HCT116 (cell line): Measurements from ENCODE around the gene IL1R2. TPM values are rescaled to one million over a fixed set of nuclear protein-coding genes. Genes with fewer than 3 reads are reported as not detected.

Source experiments
- ATAC-seq: fragments of 200-7000 bp; cut with Tn5 transposase; 2 replicates; pipeline ENCODE4 v1.9.1; 2020; ENCODE audit warnings: mild to moderate bottlenecking, moderate library complexity
- BruUV-seq: library from RNA; stranded (reverse); fragments of 400-500 nt; replicated peaks from 2 replicates; lab custom pipeline; 2021; lab: Mats Ljungman, UMichigan
- CTCF ChIA-PET: fragments of 300-600 bp; sonication (Branson Sonifier 250); formaldehyde crosslinking; loops from one replicate; lab custom pipeline; 2021; ENCODE audit warnings: antibody characterized with exemption; lab: Charles Lee
- POLR2A ChIA-PET: fragments of 300-600, 350-600 bp; sonication (Branson Sonifier 250); formaldehyde crosslinking; loops from one replicate; lab custom pipeline; 2021; ENCODE audit warnings: antibody characterized with exemption; lab: Charles Lee
- RAD21 ChIA-PET, 2 experiments: fragments of 300-600 bp; sonication (Branson Sonifier 250); formaldehyde crosslinking; loops; one replicate each; lab custom pipeline; 2023; ENCODE audit warnings: low total read pairs in 2 of 2; ENCODE audit not compliant: uncharacterized antibody in 2 of 2, unreplicated experiment in 2 of 2, low non-redundant PET in 1 of 2; lab: Charles Lee
- DNase-seq: peaks from one replicate; pipeline ENCODE4 v3.0.0-alpha.2; 2010; ENCODE audit warnings: low read depth, low spot score
- H2AFZ ChIP-seq: fragments of 200-600 bp; shearing (Covaris generic), sonication (generic); 2 replicates; pipeline ENCODE4 v1.6.1; 2017; ENCODE audit warnings: low read depth, mixed run types, mixed read lengths, antibody characterized with exemption, low read length; ENCODE audit not compliant: poor library complexity, severe bottlenecking
- H3K27ac ChIP-seq: 2 replicates; pipeline ENCODE4 v1.5.1; 2012; ENCODE audit warnings: low read depth, low read length
- H3K27me3 ChIP-seq: fragments of 200-600 bp; sonication (generic); 2 replicates; pipeline ENCODE4 v1.6.1; 2016; ENCODE audit warnings: mixed run types, low read length, mixed read lengths; ENCODE audit not compliant: insufficient read depth
- H3K36me3 ChIP-seq, 2 experiments: fragments of 200-500 bp in 1 of 2; fragments of 200-600 bp in 1 of 2; sonication (Bioruptor generic) in 1 of 2; sonication (generic) in 1 of 2; 2 replicates each; pipeline versions ENCODE4 v1.5.1 to v1.6.1; 2014 to 2016; ENCODE audit warnings: low read length in 2 of 2, inconsistent platforms in 1 of 2, mixed read lengths in 1 of 2, mixed run types in 1 of 2; ENCODE audit not compliant: insufficient read depth in 2 of 2, control insufficient read depth in 1 of 2
- H3K4me1 ChIP-seq, 2 experiments: fragments of 200-600 bp in 1 of 2; sonication (generic) in 1 of 2; 2 replicates each; pipeline versions ENCODE4 v1.5.1 to v1.6.1; 2012 to 2017; ENCODE audit warnings: low read length in 2 of 2, inconsistent platforms in 1 of 2, mild to moderate bottlenecking in 1 of 2, mixed read lengths in 1 of 2, mixed run types in 1 of 2, moderate library complexity in 1 of 2; ENCODE audit not compliant: insufficient read depth in 2 of 2, control insufficient read depth in 1 of 2
- H3K4me2 ChIP-seq: fragments of 200-600 bp; sonication (generic); 2 replicates; pipeline ENCODE4 v1.6.1; 2017; ENCODE audit warnings: mixed run types, low read length, mixed read lengths
- H3K4me3 ChIP-seq, 2 experiments: fragments of 200-600 bp in 1 of 2; sonication (generic) in 1 of 2; replicated peaks in 1 of 2; 2 replicates each; pipeline ENCODE4 v1.5.1; 2011 to 2016; ENCODE audit warnings: low read length in 2 of 2, control low read depth in 1 of 2, low read depth in 1 of 2, mild to moderate bottlenecking in 1 of 2, mixed read lengths in 1 of 2, mixed run types in 1 of 2
- H3K79me2 ChIP-seq: fragments of 200-600 bp; sonication (generic); 2 replicates; pipeline ENCODE4 v1.6.1; 2017; ENCODE audit warnings: mild to moderate bottlenecking, mixed run types, low read length, moderate library complexity, mixed read lengths; ENCODE audit not compliant: insufficient read depth
- H3K9ac ChIP-seq: fragments of 200-600 bp; sonication (generic); 2 replicates; pipeline ENCODE4 v1.6.1; 2016; ENCODE audit warnings: low read length, mixed read lengths
- H3K9me2 ChIP-seq: fragments of 200-600 bp; sonication (generic), shearing (Covaris generic); 2 replicates; pipeline ENCODE4 v1.6.1; 2017; ENCODE audit warnings: mixed run types, mild to moderate bottlenecking, moderate library complexity; ENCODE audit not compliant: insufficient read depth
- H3K9me3 ChIP-seq, 2 experiments: fragments of 200-500 bp in 1 of 2; fragments of 200-600 bp in 1 of 2; sonication (Bioruptor generic) in 1 of 2; sonication (generic) in 1 of 2; 2 replicates each; pipeline ENCODE4 v1.6.1; 2014 to 2017; ENCODE audit warnings: low read length in 2 of 2, mixed read lengths in 2 of 2, inconsistent platforms in 1 of 2, low read depth in 1 of 2, mild to moderate bottlenecking in 1 of 2, mixed run types in 1 of 2, moderate library complexity in 1 of 2; ENCODE audit not compliant: control insufficient read depth in 1 of 2, insufficient read depth in 1 of 2
- H4K20me1 ChIP-seq: fragments of 200-600 bp; sonication (generic), shearing (Covaris generic); 2 replicates; pipeline ENCODE4 v1.6.1; 2017; ENCODE audit warnings: mixed run types, mild to moderate bottlenecking, moderate library complexity; ENCODE audit not compliant: insufficient read depth
- CBX3 ChIP-seq: IDR thresholded peaks from 2 replicates; pipeline ENCODE4 v1.6.1; 2012; ENCODE audit warnings: low read depth
- EGR1 ChIP-seq: IDR thresholded peaks from 2 replicates; pipeline ENCODE4 v1.6.1; 2012; ENCODE audit warnings: low read depth
- ELF1 ChIP-seq: IDR thresholded peaks from 2 replicates; pipeline ENCODE4 v1.6.1; 2012; ENCODE audit warnings: low read depth, borderline replicate concordance
- EZH2 ChIP-seq: fragments of 200-600 bp; sonication (generic); IDR thresholded peaks from 2 replicates; pipeline ENCODE4 v1.6.1; 2017; ENCODE audit warnings: antibody characterized with exemption, mixed run types
- JUND ChIP-seq: IDR thresholded peaks from 2 replicates; pipeline ENCODE4 v1.6.1; 2012
- POLR2AphosphoS5 ChIP-seq: IDR thresholded peaks from 2 replicates; pipeline ENCODE4 v1.6.1; 2011; ENCODE audit warnings: mild to moderate bottlenecking, low read depth, low read length, moderate library complexity
- RAD21 ChIP-seq: IDR thresholded peaks from 2 replicates; pipeline ENCODE4 v1.6.1; 2012; ENCODE audit warnings: low read depth, mild to moderate bottlenecking
- intact Hi-C: fragments of 100-400 bp; cut with micrococcal nuclease; formaldehyde crosslinking; loops from 2 replicates; pipeline ENCODE4 v1.10.0; 2022
- total RNA-seq: library from RNA; stranded (reverse); gene quantifications from one replicate; pipeline ENCODE4 v1.2.1, GENCODE V29; 2021; ENCODE audit not compliant: unreplicated experiment
- TF ChIP-seq, protein P1 (sequence below): IDR thresholded peaks from 2 replicates; pipeline ENCODE4 v1.6.1; 2012
- TF ChIP-seq, protein P2 (sequence below), 3 experiments: fragments of 200-600 bp in 1 of 3; sonication (generic) in 1 of 3; IDR thresholded peaks in 2 of 3; conservative IDR thresholded peaks in 1 of 3; 2 replicates each; pipeline ENCODE4 v1.5.1; 2012 to 2017; ENCODE audit warnings: low read depth in 2 of 3, low read length in 2 of 3, antibody characterized with exemption in 1 of 3, borderline replicate concordance in 1 of 3, control low read depth in 1 of 3, mild to moderate bottlenecking in 1 of 3, mixed read lengths in 1 of 3, mixed run types in 1 of 3, moderate library complexity in 1 of 3; ENCODE audit not compliant: insufficient read depth in 1 of 3
- TF ChIP-seq, protein P3 (sequence below): IDR thresholded peaks from 2 replicates; pipeline ENCODE4 v1.6.1; 2012

Gene IL1R2
- total RNA-seq, 1 experiment from 2014 or later: 0.52 TPM

DNA sequence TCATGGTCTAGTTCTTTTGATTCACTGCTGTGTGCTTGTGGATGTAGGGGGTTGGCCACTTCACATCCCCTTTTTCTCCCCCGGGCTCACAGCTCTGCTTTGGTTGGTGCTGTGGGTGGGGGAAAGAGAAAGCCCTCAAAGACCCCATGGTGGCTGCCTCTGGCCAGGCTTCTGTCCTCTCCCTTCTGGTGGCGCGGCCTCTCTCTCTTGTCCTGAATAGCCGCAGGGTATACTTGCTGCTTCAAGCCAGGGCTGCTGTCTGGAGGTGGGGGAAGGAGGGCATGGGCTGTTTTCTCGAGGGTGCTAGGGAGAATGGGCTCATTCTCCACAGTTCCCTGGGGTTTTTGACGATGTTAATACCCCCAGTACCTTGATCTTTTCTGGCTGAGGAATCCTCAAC lies 53.9 kb downstream of the IL1R2 start:
- Histone ChIP-seq H3K4me1 (no peaks in the 10 kb centered on the region), H3K79me2 (no peaks in the 10 kb centered on the region), H3K9me2 (no peaks in the 10 kb centered on the region), H3K9ac (no peak overlapping the region), H3K36me3 (no peaks in the 10 kb centered on the region), H3K4me3 (no peak overlapping the region), H2AFZ (no peak overlapping the region), H3K27me3 (peaks cover 38% of the 10 kb centered on the region; the same call in 1 of the 2 replicates), H3K9me3 (no peaks in the 10 kb centered on the region), H4K20me1 (no peaks in the 10 kb centered on the region), H3K27ac (no peak overlapping the region), H3K4me2 (no peak overlapping the region)
- ChIA-PET CTCF (no interaction called here), POLR2A (no interaction called here), RAD21 (no interaction called here)
- TF ChIP-seq, protein P1, sequence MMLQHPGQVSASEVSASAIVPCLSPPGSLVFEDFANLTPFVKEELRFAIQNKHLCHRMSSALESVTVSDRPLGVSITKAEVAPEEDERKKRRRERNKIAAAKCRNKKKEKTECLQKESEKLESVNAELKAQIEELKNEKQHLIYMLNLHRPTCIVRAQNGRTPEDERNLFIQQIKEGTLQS: no peak
- TF ChIP-seq, protein P2, sequence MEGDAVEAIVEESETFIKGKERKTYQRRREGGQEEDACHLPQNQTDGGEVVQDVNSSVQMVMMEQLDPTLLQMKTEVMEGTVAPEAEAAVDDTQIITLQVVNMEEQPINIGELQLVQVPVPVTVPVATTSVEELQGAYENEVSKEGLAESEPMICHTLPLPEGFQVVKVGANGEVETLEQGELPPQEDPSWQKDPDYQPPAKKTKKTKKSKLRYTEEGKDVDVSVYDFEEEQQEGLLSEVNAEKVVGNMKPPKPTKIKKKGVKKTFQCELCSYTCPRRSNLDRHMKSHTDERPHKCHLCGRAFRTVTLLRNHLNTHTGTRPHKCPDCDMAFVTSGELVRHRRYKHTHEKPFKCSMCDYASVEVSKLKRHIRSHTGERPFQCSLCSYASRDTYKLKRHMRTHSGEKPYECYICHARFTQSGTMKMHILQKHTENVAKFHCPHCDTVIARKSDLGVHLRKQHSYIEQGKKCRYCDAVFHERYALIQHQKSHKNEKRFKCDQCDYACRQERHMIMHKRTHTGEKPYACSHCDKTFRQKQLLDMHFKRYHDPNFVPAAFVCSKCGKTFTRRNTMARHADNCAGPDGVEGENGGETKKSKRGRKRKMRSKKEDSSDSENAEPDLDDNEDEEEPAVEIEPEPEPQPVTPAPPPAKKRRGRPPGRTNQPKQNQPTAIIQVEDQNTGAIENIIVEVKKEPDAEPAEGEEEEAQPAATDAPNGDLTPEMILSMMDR (IDR thresholded peaks at IDR 0.05 in 2 of 3, conservative IDR thresholded peaks at IDR 0.05 in 1 of 3; ENCODE audit: borderline replicate concordance in 1 of 3, insufficient read depth in 1 of 3, low read depth in 2 of 3, low read length in 2 of 3): no peak
- TF ChIP-seq EZH2 (no peak), POLR2AphosphoS5 (no peak)
- DNase-seq (no peak), ATAC-seq (no peak)
- BruUV-seq: no TSS peak
- intact Hi-C loops: no loop called here

DNA sequence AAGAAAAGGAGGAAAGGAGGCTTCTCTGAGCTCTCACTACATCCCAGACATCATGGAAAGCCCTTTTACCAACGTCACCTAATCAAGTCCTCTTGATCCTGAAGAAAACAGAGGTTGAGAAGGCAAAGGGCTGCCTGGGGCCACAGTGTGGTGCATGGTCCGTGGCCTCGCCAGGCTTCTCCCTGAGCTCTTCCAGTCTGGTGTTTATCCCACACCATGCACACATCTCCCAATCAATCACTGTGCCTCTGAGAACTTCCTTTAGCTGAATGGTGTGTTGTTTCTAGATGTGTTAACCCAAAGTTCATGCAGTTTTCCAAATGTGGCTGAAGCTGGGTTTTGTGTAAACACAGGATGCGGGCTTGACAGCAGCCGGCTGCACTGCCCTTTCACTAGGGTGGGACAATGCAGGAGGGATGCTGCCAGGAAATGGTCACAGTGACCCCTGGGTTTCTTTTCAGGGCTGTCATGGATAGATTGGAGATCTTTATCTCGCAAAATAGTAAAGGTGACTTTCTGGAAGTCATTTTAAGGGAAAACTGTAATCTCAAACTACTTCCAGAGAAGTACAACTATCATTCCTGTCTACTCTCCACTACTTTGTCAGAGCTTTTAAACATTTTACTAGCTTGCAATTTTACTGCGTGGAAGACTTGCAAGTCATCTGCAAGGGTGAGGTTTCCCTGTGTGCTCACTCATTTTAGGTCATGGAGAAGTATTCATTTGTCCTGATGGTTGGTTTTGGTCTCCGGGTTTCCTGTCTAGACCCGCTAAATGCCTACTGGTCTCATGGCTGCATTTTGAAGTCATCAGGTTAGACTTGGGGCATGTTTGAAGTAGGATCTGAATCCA lies 54.6 kb downstream of the IL1R2 start:
- H2AFZ ChIP-seq: no peak overlapping the region
- H3K79me2 ChIP-seq: no peaks in the 10 kb centered on the region
- H3K4me2 ChIP-seq: no peak overlapping the region
- no peak overlapping the region for H3K27ac ChIP-seq
- no peak overlapping the region for H3K9ac ChIP-seq
- H4K20me1 ChIP-seq: no peaks in the 10 kb centered on the region
- POLR2A ChIA-PET: no interaction called here
- no peak overlapping the region for H3K4me3 ChIP-seq
- no peak for ATAC-seq
- no peaks in the 10 kb centered on the region for H3K9me2 ChIP-seq
- no peak for DNase-seq
- CTCF ChIA-PET: no interaction called here
- BruUV-seq: no TSS peak
- no peaks in the 10 kb centered on the region for H3K36me3 ChIP-seq
- RAD21 ChIA-PET: no interaction called here
- TF ChIP-seq JUND (no peak), EGR1 (no peak), ELF1 (no peak), RAD21 (no peak), CBX3 (no peak)
- TF ChIP-seq, protein P1: no peak
- TF ChIP-seq, protein P3, sequence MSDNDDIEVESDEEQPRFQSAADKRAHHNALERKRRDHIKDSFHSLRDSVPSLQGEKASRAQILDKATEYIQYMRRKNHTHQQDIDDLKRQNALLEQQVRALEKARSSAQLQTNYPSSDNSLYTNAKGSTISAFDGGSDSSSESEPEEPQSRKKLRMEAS: no peak
- peaks cover 35% of the 10 kb centered on the region; the same call in 1 of the 2 replicates for H3K27me3 ChIP-seq
- intact Hi-C loops: no loop called here
- H3K4me1 ChIP-seq: no peaks in the 10 kb centered on the region
- no peaks in the 10 kb centered on the region for H3K9me3 ChIP-seq
